GM19351 (cell line): ENCODE data around the gene FBXO21.
"Not testable (repeated sequence)": the region's sequence is repeated elsewhere in the genome, so short reads cannot be mapped to it uniquely, and the experiment has no call there.

Experiments
- ATAC-seq: cut with Tn5 transposase; IDR thresholded peaks from one replicate; pipeline ENCODE4 v1.9.1; 2021; ENCODE audit warnings: mild to moderate bottlenecking, moderate library complexity; ENCODE audit not compliant: unreplicated experiment

The FBXO21 gene

DNA sequence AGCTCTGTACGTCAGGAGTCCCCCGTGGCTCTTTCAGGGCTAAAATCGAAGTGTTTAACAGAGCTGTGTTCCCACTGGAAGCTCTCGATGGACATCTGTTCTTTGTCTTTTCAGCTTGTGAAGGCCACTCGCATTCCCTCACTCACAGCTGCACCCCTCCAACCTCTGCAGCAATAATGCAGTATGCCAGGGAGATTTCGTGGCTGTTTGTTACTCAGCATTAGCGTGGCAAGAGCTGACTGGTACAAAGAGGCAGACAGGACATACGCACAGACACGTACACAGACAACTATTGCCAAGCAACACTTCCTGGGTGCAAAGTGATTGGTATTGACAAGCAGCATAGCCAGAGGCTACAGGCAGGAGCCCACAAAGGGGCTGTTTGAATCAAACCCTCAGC lies 11.8 kb upstream of the FBXO21 start:
- no peak for ATAC-seq

DNA sequence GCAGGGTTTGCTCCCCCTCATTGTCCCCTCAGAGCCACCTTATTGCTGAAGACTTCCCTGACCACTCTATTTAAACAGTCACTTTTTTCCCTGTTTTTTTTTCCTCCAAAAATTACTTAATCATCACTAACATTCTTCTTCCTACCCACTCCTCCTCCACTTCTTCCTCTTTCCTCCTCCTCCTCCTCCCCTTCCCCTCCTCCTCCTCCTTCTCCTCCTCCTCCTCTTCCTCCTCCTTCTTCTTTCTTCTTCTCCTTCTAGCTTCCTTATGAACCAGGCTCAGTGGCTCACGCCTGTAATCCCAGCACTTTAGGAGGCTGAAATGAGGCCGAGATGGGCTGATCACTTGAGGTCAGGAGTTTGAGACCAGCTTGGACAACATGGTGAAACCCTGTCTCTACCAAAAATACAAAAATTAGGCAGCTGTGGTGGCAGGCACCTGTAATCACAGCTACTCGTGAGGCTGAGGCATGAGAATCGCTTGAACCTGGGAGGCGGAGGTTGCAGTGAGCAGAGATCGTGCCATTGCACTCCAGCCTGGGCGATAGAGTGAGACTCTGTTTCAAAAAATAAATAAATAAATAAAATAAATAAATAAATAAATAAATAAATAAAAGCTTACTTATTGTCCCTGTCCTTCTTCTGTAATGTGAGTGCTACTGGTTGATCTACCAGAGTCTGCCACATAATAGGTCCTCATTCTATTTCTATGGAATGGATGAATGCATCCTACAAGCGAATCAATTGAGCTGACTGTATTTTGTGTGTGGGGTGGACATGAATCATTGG lies 9.9 kb upstream of the FBXO21 start:
- ATAC-seq = not testable (repeated sequence)

DNA sequence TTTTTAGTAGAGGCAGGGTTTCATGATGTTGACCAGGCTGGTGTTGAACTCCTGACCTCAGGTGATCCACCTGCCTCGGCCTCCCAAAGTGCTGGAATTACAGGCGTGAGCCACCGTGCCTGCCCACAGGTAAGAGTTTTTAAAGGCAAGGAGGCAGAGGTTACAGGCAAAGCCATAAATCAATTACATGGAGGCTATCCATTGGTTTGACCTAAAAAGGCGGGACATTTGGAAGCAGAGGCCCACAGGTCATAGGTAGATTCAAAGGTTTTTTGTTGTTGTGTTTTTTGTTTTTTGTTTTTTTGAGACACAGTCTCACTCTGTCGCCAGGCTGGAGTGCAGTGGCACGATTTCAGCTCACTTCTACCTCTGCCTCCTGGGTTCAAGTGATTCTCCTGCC lies 6.1 kb upstream of the FBXO21 start:
- ATAC-seq = not testable (repeated sequence)

DNA sequence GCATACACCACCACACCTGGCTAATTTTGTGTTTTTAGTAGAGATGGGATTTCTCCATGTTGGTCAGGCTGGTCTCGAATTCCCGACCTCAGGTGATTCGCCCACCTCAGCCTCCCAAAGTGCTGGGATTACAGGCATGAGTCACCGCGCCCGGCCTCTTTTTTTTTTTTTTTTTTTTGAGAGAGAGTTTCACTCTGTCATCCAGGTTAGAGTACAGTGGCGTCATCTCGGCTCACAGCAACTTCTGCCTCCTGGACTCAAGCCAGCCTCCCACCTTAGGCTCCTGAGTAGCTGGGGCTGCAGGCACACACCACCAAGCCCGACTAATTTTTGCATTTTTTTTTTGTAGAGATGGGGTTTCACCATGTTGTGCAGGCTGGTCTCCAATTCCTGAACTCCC lies 4.8 kb upstream of the FBXO21 start:
- not testable (repeated sequence) for ATAC-seq

DNA sequence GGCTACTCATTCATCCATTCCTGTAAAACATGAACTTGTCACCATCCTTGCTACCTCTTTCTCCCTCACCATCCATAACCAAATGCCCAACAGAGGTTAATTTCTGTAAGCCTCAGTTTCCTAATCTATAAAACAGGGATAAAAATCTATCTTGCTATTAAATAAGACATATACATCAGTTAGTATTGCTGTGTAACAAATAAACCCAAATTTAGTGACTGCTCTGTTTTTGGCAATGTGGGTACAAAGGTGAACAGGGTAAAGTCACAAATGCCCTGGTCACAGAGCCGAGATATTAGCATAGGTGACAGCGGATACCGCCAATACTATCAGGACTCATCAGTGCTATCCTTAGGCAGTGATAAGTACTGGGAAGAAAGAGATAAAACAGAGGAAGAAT lies 3.6 kb upstream of the FBXO21 start:
- no peak for ATAC-seq

DNA sequence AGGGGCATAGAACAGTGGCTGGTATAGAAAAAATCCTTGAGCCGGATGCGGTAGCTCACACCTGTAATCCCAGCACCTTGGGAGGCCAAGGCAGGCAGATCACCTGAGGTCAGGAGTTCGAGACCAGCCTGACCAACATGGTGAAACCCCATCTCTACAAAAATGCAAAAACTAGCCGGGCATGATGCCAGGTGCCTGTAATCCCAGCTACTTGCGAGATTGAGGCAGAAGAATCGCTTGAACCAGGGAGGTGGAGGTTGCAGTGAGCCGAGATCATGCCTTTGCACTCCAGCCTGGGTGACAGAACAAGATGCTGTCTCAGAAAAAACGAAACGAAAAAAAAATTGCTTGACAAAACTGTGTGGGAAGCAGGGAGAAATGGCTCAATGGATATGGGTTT lies 2.3 kb upstream of the FBXO21 start:
- not testable (repeated sequence) for ATAC-seq

DNA sequence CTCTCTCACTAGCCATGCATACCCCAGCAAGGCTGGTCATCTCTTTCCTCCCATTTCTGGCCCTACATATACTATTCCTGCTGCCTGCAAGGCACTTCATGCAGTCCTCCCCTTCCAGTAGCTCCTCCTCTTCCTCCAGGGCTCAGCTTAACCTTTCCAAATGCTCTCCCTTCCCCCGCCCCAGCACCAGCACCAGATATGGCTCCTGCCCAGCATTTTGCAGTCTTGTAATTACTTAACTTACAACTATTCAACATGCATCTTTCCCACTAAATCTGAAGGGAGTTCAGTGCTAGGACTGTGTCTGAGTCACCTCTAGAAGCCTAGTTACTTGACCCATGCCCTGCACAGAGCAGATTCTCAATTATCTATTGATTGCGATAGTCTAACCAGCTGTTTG lies 1.8 kb upstream of the FBXO21 start:
- ATAC-seq = no peak

DNA sequence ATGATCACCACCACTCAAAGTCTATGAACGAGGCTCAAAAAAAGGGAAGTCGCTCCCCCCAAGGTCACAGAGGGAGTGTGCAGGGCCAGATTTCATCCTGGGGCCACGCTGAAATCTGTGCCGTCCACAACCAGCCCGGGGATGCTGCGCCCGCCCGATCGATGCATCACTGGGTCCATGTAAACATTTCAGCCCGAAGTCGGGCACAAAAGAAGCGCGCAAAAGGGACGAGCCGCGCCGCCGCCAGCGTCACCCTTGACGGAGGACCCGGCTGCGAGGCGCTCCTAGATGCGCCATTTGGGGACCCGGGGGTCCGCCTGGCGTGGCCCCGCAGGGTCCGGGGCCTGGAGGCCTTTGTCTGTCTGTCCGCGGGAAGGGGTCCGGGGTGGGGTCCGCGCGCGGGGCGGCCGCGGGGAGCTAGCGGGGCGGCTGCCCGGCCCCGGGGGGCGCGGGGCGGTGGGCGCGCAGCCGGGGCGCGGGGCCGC lies 503 bp downstream of the FBXO21 start:
- peak; percentile 47 for ATAC-seq

DNA sequence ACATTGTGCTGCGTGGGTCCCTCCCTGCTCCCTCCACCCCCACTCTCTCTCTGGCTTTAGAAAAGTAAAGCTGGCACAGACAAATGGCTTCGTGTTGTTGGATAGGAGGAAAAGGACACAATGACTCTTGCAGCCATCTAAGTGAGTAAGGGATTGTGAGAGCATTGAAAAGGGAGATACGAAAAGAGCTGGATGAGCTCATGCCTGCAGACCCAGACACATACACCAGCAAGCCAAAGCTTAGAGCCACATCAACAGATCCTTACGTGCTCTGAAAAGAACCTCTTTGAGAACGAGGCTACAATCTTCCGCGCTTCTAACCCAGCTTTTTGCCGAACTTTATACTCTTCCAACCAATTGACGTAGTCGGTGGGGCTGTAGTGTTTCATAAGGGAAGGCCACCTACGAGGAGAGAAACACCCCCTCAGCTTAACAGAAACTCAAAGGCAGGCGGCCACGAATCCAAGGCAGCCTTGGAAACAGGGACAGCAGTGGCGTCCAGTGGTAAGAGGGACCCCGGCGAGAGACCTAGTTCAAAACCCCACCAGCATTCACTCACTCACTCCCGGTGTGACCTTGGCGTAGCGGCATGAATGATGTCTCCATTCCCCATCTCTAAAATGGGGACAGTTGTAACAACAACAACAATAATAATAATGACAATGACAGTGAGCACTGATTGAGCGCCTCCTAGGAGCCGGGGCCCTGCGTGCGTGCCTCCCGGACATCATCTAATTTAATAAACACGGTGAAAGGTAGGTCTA lies 1.1 kb downstream of the FBXO21 start:
- no peak for ATAC-seq

DNA sequence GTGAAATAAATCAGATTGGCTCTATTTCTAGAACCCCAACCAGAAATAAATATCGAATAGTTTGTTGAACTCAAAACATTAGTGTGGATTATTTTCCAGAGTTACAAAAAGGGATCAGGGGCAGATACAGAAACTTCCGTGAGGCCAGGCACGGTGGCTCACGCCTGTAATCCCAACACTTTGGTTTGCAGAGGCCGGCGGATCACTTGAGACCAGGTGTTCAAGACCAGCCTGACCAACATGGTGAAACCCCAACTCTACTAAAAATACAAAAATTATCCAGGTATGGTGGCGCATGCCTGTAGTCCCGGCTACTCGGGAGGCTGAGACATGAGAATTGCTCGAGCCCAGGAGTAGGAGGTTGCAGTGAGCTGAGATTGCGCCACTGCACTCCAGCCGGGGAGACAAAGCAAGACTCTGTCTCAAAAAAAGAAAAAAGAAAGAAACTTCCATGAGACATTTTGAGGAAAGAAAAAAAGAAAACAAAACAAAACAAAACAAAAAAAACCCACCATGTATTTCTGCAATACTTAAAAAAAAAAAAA lies 2.1 kb downstream of the FBXO21 start:
- ATAC-seq = no peak

DNA sequence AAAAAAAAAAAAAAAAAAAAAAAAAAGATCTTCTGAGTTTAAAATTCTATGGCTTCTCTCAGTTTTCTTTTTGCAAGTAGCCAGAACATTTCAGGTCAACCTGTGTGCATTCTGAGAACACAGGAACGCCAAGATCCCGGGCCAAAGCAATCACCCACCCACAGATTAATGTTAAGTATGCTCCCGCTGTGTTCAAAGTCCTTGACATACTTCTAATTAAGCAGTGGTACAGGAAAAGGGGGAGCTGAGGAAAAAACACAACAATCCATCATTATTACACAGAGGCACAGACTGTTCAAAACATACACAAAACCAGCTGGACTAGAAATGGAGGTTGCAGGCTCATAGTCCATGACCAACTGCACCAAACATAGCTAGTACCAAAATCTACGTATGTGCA lies 2.8 kb downstream of the FBXO21 start:
- ATAC-seq = no peak

DNA sequence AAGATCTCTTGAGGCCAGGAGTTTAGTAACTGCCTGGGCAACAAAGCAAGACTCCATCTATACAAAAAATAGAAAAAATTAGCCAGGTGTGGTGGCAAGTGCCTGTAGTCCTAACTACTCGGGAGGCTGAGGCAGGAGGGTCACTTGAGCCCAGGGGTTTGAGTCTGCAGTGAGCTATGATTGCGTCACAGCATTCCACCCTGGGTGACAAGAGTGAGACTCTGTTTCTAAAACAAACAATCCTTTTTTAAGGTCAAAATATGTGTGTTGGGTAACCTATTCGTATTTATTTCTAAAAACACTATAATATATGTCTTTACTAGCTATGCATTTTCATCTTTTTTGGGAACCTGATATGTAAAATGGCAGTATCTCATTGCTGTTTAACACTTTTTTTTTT lies 7.4 kb downstream of the FBXO21 start:
- ATAC-seq = no peak

DNA sequence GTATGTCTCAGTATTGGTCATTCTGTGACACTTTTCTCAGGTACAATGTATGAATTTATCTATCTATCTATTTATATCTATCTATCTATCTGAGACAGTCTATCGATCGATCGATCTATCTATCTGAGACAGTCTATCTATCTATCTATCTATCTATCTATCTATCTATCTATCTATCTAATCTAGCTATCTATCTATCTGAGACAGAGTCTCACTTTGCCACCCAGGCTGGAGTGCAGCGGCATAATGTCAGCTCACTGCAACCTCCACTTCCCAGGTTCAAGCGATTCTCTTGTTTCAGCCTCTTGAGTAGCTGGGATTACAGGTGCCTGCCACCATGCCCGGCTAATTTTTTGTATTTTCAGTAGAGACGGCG lies 8.8 kb downstream of the FBXO21 start:
- ATAC-seq = not testable (repeated sequence)

DNA sequence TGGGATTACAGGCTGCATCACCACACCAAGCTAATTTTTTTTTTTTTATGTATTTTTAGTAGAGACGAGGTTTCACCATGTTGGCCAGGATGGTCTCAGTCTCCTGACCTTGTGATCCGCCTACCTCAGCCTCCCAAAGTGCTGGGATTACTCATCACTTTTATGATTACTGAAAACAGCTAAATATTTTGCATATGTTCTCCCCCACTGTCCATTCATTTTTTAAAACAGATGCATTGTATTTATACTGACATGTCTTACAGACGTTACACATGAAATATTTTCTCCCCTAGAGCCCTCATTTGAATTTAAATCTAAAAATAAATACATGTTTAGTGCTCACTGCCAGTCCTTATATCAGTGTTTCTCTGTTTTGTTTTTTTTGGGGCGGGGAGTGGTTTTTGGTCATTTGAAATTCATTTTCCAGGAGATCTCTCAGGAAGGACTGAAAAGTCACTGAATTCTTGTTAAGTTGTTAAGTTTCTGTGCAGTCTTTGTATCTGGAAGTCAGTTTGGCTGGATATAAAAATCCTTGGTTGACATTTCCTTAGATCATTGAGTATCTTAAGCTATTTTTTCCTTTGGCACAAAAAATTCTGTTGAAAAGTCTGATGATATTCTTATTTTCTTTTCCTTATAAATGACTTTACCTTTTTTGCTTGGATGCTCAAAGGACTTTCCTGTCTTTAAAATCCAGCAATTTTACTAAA lies 9.4 kb downstream of the FBXO21 start:
- no peak for ATAC-seq

DNA sequence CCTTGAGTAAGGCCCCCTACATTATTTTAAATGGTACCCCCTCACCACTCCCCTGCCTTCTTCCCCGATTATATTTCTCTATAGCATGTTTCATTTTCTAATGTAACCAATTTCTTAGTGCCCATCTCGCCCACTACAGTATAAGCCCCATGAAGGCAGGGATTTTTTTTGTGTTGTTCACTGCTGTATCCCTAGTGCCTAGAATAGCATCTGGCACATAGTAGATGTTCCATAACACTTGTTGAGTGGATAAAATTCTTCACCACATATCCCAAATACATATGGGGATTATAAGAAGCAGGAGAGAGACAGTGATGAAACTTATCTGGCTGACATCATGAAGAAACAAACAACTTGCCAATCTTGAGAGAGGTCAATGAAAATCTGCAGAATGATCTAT lies 11.5 kb downstream of the FBXO21 start:
- ATAC-seq = no peak

DNA sequence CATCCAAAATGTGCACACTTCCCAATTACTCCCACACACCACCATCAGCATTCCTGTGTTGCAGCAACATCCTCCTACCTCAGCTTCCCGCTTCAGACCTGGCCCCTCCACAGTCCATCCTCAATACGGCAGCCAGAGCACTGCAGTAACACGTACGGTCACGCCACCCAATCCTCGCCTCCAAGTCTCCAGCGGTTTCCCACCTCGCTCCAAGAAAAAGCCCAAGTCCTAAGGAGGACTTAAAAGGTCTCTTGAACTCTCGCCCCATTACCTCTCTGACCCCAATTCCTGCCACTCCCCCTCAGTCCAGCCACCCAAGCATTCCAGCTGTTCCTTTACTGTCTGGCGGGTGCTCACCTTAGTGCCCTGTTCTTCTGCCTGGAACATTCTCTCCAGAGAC lies 12.0 kb downstream of the FBXO21 start:
- ATAC-seq = no peak

DNA sequence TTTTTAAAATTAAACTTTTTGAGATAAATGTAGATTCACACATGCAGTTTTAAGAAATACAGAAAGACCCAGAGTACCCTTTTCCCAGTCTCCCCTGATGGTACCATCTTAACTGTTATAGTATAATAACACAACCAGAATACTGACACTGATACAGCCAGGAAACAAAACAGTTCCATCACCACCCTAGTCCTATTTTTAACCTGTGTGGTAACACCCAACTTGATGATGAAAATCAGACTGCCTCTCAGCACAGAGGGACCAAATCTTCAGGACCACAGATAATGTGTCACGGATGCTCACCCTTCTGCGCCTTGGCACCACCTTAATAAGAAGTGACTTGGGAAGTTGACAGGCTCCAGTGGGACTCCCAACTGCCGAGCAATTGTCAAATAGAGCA lies 18.1 kb downstream of the FBXO21 start:
- no peak for ATAC-seq

DNA sequence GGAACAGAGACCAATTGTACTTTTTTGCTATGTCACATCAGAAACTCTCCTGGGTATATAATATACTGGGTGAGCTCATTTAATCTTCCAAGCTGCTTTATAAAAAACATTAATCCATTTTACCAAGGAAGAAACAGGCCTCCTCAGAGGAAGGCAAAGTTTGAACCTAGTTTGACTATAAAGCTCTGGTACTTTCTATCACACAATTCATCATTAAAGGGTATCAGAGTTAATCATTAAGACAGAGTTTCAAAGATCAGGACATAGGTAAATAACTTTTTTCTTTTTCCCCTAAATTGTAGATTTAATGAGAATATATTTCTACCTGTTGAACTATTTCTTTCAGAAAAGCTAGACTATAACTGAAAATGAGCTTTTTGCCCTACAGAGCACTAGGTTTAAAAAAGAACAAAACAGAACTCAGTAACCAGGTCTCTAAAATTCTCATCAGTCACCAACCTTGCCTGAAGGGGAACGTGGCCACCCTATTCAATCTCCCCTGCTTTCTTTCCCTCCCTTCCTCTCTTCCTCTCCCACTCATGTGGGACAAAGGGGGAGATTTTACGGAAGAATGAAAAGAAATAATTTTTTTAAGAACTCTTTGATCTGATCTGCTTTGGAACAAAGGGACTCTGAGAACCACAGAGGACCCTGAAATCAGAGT lies 18.6 kb downstream of the FBXO21 start:
- ATAC-seq = no peak

DNA sequence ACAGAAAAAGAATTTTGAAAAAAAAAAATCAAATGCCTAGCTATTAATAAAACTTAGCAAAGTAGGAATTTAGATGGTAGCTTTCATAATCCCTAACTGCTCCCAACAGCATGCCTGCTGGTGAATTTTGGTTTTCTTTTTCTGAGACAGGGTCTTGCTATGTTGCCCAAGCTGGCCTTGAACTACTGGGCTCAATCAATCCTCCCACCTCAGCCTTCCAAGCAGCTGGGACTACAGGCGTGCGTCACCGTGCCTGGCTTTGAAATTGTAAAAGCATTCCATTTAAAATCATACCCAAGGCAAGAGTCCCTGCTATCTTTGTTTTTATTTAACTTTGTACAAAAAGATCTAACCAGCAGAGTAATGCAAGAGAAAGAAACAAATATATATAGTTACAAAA lies 20.7 kb downstream of the FBXO21 start:
- ATAC-seq = no peak

DNA sequence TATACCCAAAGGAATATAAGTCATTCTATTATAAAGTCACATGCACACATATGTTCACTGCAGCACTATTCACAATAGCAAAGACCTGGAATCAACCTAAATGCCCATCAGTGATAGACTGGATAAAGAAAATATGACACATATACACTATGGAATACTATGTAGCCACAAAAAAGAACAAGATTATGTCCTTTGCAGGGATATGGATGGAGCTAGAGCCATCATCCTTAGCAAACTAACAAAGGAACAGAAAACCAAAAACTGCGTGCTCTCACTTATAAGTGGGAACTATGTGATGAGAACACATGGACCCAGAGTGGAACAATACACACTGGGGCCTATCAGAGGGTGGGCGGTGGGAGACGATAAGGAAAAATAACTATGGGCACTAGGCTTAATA lies 21.3 kb downstream of the FBXO21 start:
- no peak for ATAC-seq

DNA sequence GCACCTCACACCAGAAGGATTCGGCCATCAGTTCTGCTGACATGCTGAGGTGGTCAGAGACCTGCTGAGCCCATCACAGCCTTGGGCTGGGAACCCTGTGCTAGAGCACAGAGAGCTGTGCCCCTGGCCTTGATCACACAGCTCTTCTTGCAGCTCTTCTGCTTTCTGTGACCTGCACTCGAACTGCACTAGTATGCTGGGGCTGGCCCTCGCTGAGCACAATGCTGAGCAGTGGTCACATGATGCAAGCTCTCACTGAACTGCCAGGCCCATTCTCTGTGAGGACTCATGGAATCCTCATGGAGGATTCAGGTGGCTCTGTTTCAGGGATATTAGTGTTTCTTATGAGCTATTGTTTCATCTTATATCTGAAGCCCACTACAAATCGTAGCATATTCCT lies 22.5 kb downstream of the FBXO21 start:
- no peak for ATAC-seq
